ENCODE measurements around the gene SUSD6.

- TF ChIP-seq CTCF (IDR thresholded peaks at IDR 0.05; ENCODE audit: low read depth, low read length), result no peak
- no peak for TF ChIP-seq EZH2phosphoT487 (IDR thresholded peaks at IDR 0.05; ENCODE audit: low read depth)
Measured at GRCh38 chr14:69567563-69567962, 43.8 kb upstream of the SUSD6 start.

Data from OCI-LY3 (cell line).